ENCODE results near the gene LCT.

DNA sequence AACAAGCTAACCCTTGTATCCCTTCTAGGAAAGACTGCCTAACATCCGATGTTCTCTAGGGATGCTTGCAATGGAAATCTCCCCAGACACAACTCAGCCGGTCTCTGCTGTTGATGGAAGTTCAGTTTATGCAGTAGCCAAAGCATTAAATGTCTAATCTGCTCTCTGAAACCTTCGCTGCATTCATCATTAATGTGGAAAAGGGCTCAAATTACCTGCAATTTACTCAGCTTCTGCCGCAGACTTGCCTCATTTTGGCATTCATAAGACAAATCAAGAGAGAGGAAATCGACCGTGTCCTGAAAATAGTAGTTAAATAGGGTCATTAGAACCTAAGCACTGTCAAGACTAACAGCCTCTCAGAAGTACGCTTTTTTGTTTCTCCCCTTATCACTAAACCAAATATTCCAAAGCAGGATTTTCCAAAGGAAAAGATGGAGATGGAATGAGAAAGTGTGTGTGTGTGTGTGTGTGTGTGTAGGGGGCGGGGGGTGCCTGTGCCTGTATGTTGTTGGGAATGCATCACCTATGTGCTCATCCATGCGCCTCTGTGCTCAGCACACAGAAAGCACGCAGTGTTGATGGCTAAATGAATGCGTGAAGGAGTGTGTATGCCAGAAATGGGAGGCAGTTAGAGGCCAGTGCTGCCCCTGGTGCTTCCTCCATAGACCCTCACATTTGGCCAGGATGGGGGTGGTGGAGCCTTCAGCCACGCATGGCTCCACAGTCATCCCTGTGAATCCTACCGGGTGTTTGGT lies 7.4 kb downstream of the LCT start:
- TF ChIP-seq, protein P1, sequence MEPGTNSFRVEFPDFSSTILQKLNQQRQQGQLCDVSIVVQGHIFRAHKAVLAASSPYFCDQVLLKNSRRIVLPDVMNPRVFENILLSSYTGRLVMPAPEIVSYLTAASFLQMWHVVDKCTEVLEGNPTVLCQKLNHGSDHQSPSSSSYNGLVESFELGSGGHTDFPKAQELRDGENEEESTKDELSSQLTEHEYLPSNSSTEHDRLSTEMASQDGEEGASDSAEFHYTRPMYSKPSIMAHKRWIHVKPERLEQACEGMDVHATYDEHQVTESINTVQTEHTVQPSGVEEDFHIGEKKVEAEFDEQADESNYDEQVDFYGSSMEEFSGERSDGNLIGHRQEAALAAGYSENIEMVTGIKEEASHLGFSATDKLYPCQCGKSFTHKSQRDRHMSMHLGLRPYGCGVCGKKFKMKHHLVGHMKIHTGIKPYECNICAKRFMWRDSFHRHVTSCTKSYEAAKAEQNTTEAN (CRISPR knock-in tag; conservative IDR thresholded peaks at IDR 0.05) = no peak
- TF ChIP-seq CCAR2 (optimal IDR thresholded peaks at IDR 0.05; ENCODE audit: low read depth, low read length) (no peak), ZFY (CRISPR knock-in tag; IDR thresholded peaks at IDR 0.05) (no peak), ATF2 (CRISPR knock-in tag; IDR thresholded peaks at IDR 0.05) (no peak), NFIC (IDR thresholded peaks at IDR 0.05; ENCODE audit: low read length) (no peak), MIXL1 (CRISPR knock-in tag; IDR thresholded peaks at IDR 0.05) (no peak), TRIM24 (CRISPR knock-in tag; IDR thresholded peaks at IDR 0.05) (no peak), ELF1 (CRISPR knock-in tag; IDR thresholded peaks at IDR 0.05) (no peak), ZHX1 (CRISPR knock-in tag; IDR thresholded peaks at IDR 0.05; ENCODE audit: low read depth) (no peak), TAF1 (CRISPR knock-in tag; IDR thresholded peaks at IDR 0.05) (no peak), ZZZ3 (CRISPR knock-in tag; IDR thresholded peaks at IDR 0.05; ENCODE audit: borderline replicate concordance) (no peak), PHF20 (CRISPR knock-in tag; IDR thresholded peaks at IDR 0.05) (no peak), CTCF (CRISPR knock-in tag; IDR thresholded peaks at IDR 0.05) (no peak)
- TF ChIP-seq, protein P2, sequence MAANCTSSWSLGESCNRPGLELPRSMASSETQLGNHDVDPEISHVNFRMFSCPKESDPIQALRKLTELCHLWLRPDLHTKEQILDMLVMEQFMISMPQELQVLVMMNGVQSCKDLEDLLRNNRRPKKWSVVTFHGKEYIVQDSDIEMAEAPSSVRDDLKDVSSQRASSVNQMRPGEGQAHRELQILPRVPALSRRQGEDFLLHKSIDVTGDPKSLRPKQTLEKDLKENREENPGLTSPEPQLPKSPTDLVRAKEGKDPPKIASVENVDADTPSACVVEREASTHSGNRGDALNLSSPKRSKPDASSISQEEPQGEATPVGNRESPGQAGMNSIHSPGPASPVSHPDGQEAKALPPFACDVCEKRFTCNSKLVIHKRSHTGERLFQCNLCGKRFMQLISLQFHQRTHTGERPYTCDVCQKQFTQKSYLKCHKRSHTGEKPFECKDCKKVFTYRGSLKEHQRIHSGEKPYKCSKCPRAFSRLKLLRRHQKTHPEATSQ (CRISPR knock-in tag; IDR thresholded peaks at IDR 0.05; ENCODE audit: borderline replicate concordance) = no peak

All from HepG2 (cell line).